H9 (cell line): ENCODE results near the gene ELOF1. TPM values are rescaled to one million over a fixed set of nuclear protein-coding genes. Genes with fewer than 3 reads are reported as not detected.

Experiments
- DNase-seq: peaks from one replicate; pipeline ENCODE4 v3.0.0-alpha.2; 2017
- H2AFZ ChIP-seq: one replicate; pipeline ENCODE4 v1.6.1; 2013; ENCODE audit warnings: mild to moderate bottlenecking, low read length, control low read depth, moderate library complexity
- H2AK5ac ChIP-seq: 2 replicates; pipeline ENCODE4 v1.6.1; 2013; ENCODE audit warnings: low read length, control low read depth, mixed read lengths; ENCODE audit not compliant: insufficient read length
- H2BK120ac ChIP-seq: one replicate; pipeline ENCODE4 v1.6.1; 2013; ENCODE audit warnings: low read depth, mild to moderate bottlenecking, low read length, control low read depth, inconsistent platforms; ENCODE audit not compliant: poor library complexity, severe bottlenecking
- H2BK12ac ChIP-seq: 2 replicates; pipeline ENCODE4 v1.6.1; 2013; ENCODE audit warnings: low read length, control low read depth, mixed read lengths, low read depth; ENCODE audit not compliant: insufficient read length
- H2BK15ac ChIP-seq: 2 replicates; pipeline ENCODE4 v1.6.1; 2013; ENCODE audit warnings: low read depth, low read length, control low read depth
- H2BK20ac ChIP-seq: one replicate; pipeline ENCODE4 v1.6.1; 2013; ENCODE audit warnings: low read depth, mild to moderate bottlenecking, low read length, control low read depth, inconsistent platforms; ENCODE audit not compliant: poor library complexity, severe bottlenecking
- H2BK5ac ChIP-seq: 2 replicates; pipeline ENCODE4 v1.6.1; 2013; ENCODE audit warnings: low read length, control low read depth, mixed read lengths; ENCODE audit not compliant: insufficient read length
- H3K14ac ChIP-seq: 2 replicates; pipeline ENCODE4 v1.6.1; 2013; ENCODE audit warnings: low read length, control low read depth; ENCODE audit not compliant: insufficient read depth
- H3K18ac ChIP-seq: 2 replicates; pipeline ENCODE4 v1.6.1; 2013; ENCODE audit warnings: low read depth, mild to moderate bottlenecking, mixed read lengths, low read length, control low read depth; ENCODE audit not compliant: insufficient read length
- H3K23ac ChIP-seq: 2 replicates; pipeline ENCODE4 v1.6.1; 2013; ENCODE audit warnings: low read length, control low read depth, mixed read lengths, low read depth; ENCODE audit not compliant: insufficient read length
- H3K23me2 ChIP-seq: 2 replicates; pipeline ENCODE4 v1.6.1; 2013; ENCODE audit warnings: low read depth, mild to moderate bottlenecking, mixed read lengths, low read length, control low read depth; ENCODE audit not compliant: insufficient read length, poor library complexity, severe bottlenecking
- H3K27ac ChIP-seq: 2 replicates; pipeline ENCODE4 v1.5.1; 2013; ENCODE audit warnings: low read length, control low read depth, mixed read lengths, low read depth; ENCODE audit not compliant: insufficient read length
- H3K27me3 ChIP-seq: 2 replicates; pipeline ENCODE4 v1.6.1; 2013; ENCODE audit warnings: low read length, control low read depth, inconsistent platforms; ENCODE audit not compliant: insufficient read depth
- H3K4ac ChIP-seq: 2 replicates; pipeline ENCODE4 v1.6.1; 2013; ENCODE audit warnings: low read depth, mild to moderate bottlenecking, control low read depth, inconsistent platforms, low read length, moderate library complexity
- H3K4me1 ChIP-seq: 2 replicates; pipeline ENCODE4 v1.6.1; 2013; ENCODE audit warnings: low read length, control low read depth, inconsistent platforms; ENCODE audit not compliant: insufficient read depth
- H3K4me2 ChIP-seq: 2 replicates; pipeline ENCODE4 v1.6.1; 2013; ENCODE audit warnings: low read length, control low read depth, mixed read lengths; ENCODE audit not compliant: insufficient read length, insufficient read depth
- H3K56ac ChIP-seq: 2 replicates; pipeline ENCODE4 v1.6.1; 2013; ENCODE audit warnings: low read depth, mild to moderate bottlenecking, mixed read lengths, low read length, control low read depth; ENCODE audit not compliant: insufficient read length
- H3K79me1 ChIP-seq: 2 replicates; pipeline ENCODE4 v1.6.1; 2013; ENCODE audit warnings: low read depth, mild to moderate bottlenecking, moderate library complexity, low read length, control low read depth, inconsistent platforms; ENCODE audit not compliant: insufficient read depth, poor library complexity, severe bottlenecking
- H3K79me2 ChIP-seq: 2 replicates; pipeline ENCODE4 v1.6.1; 2013; ENCODE audit warnings: low read length, control low read depth, inconsistent platforms; ENCODE audit not compliant: insufficient read depth
- H3K9ac ChIP-seq: 2 replicates; pipeline ENCODE4 v1.6.1; 2013; ENCODE audit warnings: low read length, control low read depth, mixed read lengths; ENCODE audit not compliant: insufficient read length; ENCODE audit errors: extremely low read depth
- H3K9me3 ChIP-seq: one replicate; pipeline ENCODE4 v1.6.1; 2013; ENCODE audit warnings: low read depth, low read length, inconsistent platforms; ENCODE audit not compliant: control insufficient read depth
- H3T11ph ChIP-seq: one replicate; pipeline ENCODE4 v1.6.1; 2013; ENCODE audit warnings: mild to moderate bottlenecking, low read length, control low read depth, inconsistent platforms
- H4K20me1 ChIP-seq: one replicate; pipeline ENCODE4 v1.6.1; 2013; ENCODE audit not compliant: control insufficient read depth, insufficient read length, insufficient read depth
- H4K5ac ChIP-seq: 2 replicates; pipeline ENCODE4 v1.6.1; 2013; ENCODE audit warnings: low read depth, mild to moderate bottlenecking, mixed read lengths, low read length, control low read depth; ENCODE audit not compliant: insufficient read length
- H4K8ac ChIP-seq: replicated peaks from 2 replicates; pipeline ENCODE4 v1.6.1; 2013; ENCODE audit warnings: low read length, control low read depth, mixed read lengths, low read depth; ENCODE audit not compliant: insufficient read length
- H4K91ac ChIP-seq: 2 replicates; pipeline ENCODE4 v1.6.1; 2013; ENCODE audit warnings: low read depth, mild to moderate bottlenecking, moderate library complexity, mixed read lengths, low read length, control low read depth; ENCODE audit not compliant: insufficient read length
- H3K27ac Mint-ChIP-seq, 3 experiments: 2 replicates in 2 of 3; 3 replicates in 1 of 3; pipeline ENCODE4 v1.8.0; 2020 to 2021; ENCODE audit warnings: mixed read lengths in 3 of 3, mild to moderate bottlenecking in 1 of 3, moderate library complexity in 1 of 3
- H3K27me3 Mint-ChIP-seq: 2 replicates; pipeline ENCODE4 v1.8.0; 2021; ENCODE audit warnings: low read depth, mild to moderate bottlenecking, moderate library complexity, mixed read lengths
- H3K36me3 Mint-ChIP-seq, 3 experiments: 2 replicates in 2 of 3; 3 replicates in 1 of 3; pipeline ENCODE4 v1.8.0; 2020 to 2021; ENCODE audit warnings: low read depth in 3 of 3, mixed read lengths in 3 of 3; ENCODE audit not compliant: insufficient read depth in 1 of 3
- H3K4me1 Mint-ChIP-seq, 2 experiments: 2 replicates each; pipeline ENCODE4 v1.8.0; 2020; ENCODE audit warnings: mixed read lengths in 2 of 2
- H3K4me3 Mint-ChIP-seq, 2 experiments: 2 replicates in 1 of 2; 3 replicates in 1 of 2; pipeline ENCODE4 v1.8.0; 2020 to 2021; ENCODE audit warnings: mild to moderate bottlenecking in 2 of 2, mixed read lengths in 2 of 2, moderate library complexity in 1 of 2
- H3K9me3 Mint-ChIP-seq, 2 experiments: 2 replicates in 1 of 2; 3 replicates in 1 of 2; pipeline ENCODE4 v1.8.0; 2020; ENCODE audit warnings: mild to moderate bottlenecking in 2 of 2, mixed read lengths in 2 of 2, moderate library complexity in 1 of 2
- WGBS: extraction: QIAGEN DNeasy Blood & Tissue Kit; methylation state at CpG from one replicate; pipeline ENCODE4 v1.1.7; 2013; ENCODE audit warnings: missing lambda C conversion rate, low lambda C conversion rate, mixed read lengths; ENCODE audit not compliant: insufficient read length; ENCODE audit errors: extremely low coverage; 5-methylcytosine and 5-hydroxymethylcytosine counted together
- total RNA-seq: library from RNA; stranded (reverse); gene quantifications from 2 replicates; pipeline ENCODE4 v1.2.1, GENCODE V29; 2021
- TF ChIP-seq, protein P1 (sequence below): fragments of 200-600 bp; sonication (generic); conservative IDR thresholded peaks from 3 replicates; pipeline ENCODE4 v1.8.0; 2021; ENCODE audit warnings: antibody characterized with exemption, mild to moderate bottlenecking

The ELOF1 gene
- total RNA-seq, 1 experiment from 2014 or later: 84.9 TPM

DNA sequence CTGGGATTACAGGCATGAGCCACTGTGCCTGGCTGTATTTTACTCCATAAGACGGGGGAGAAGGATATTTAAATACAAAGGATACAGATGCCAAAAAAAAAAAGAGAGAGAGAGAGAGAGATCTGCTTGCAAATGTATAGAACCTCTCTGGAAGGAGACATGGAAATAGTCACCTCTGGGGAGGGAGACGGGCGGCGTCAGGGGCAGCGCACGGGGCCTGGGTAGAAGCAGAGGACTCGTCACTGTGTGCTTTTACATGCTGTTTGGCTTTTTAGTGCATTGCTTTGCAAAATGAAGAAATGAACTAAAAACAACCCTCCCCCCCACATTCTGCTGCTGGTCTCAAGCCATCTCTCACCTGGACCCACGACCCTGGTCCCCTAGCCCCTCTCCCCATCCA lies 48.6 kb downstream of the ELOF1 start:
- no peak overlapping the region for H2BK12ac ChIP-seq
- H3K27ac Mint-ChIP-seq: peak overlapping the region in 1 of 3 experiments; percentile 7; a peak in 1 of 7 replicates

More for the DNA sequence above, 48.6 kb downstream of the ELOF1 start:
- Histone ChIP-seq H4K20me1 (no peaks in the 10 kb centered on the region), H4K5ac (no peak overlapping the region), H3K4ac (no peak overlapping the region), H3K27me3 (no peaks in the 10 kb centered on the region), H2BK120ac (no peak overlapping the region), H2AK5ac (no peak overlapping the region), H2BK15ac (no peak overlapping the region), H3K9me3 (no peaks in the 10 kb centered on the region), H3K23ac (no peak overlapping the region), H3K18ac (no peak overlapping the region), H3K14ac (no peak overlapping the region), H2BK5ac (no peak overlapping the region), H2BK20ac (no peak overlapping the region), H3K4me2 (no peak overlapping the region), H2AFZ (no peak overlapping the region), H3K27ac (no peak overlapping the region), H3K23me2 (peaks cover 5% of the 10 kb centered on the region), H4K8ac (no peak overlapping the region), H4K91ac (no peak overlapping the region), H3K4me1 (no peaks in the 10 kb centered on the region), H3K9ac (no peak overlapping the region), H3K56ac (no peak overlapping the region), H3K79me1 (no peaks in the 10 kb centered on the region), H3K79me2 (no peaks in the 10 kb centered on the region), H3T11ph (no peak overlapping the region)
- TF ChIP-seq, protein P1, sequence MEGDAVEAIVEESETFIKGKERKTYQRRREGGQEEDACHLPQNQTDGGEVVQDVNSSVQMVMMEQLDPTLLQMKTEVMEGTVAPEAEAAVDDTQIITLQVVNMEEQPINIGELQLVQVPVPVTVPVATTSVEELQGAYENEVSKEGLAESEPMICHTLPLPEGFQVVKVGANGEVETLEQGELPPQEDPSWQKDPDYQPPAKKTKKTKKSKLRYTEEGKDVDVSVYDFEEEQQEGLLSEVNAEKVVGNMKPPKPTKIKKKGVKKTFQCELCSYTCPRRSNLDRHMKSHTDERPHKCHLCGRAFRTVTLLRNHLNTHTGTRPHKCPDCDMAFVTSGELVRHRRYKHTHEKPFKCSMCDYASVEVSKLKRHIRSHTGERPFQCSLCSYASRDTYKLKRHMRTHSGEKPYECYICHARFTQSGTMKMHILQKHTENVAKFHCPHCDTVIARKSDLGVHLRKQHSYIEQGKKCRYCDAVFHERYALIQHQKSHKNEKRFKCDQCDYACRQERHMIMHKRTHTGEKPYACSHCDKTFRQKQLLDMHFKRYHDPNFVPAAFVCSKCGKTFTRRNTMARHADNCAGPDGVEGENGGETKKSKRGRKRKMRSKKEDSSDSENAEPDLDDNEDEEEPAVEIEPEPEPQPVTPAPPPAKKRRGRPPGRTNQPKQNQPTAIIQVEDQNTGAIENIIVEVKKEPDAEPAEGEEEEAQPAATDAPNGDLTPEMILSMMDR: no peak
- peak overlapping the region in 1 of 2 experiments; percentile 31; a peak in 1 of 5 replicates for H3K4me3 Mint-ChIP-seq
- H3K4me1 Mint-ChIP-seq: peaks cover 3 to 6% of the 10 kb centered on the region in 2 experiments; a peak in 2 of 4 replicates
- DNase-seq: no peak
- H3K9me3 Mint-ChIP-seq: no peaks in the 10 kb centered on the region
- H3K27me3 Mint-ChIP-seq: no peaks in the 10 kb centered on the region
- peaks cover 0 to 23% (median 7%) of the 10 kb centered on the region in 3 experiments; a peak in 5 of 7 replicates for H3K36me3 Mint-ChIP-seq
- WGBS: no CpG with 5 or more reads among the region's 8 CpGs
